HG03060 (cell line): ENCODE results near the gene C3orf62.

ENCODE experiments used
- ATAC-seq: cut with Tn5 transposase; IDR thresholded peaks from one replicate; pipeline ENCODE4 v1.9.1; 2021; ENCODE audit warnings: low read depth, moderate number of reproducible peaks; ENCODE audit not compliant: unreplicated experiment

The C3orf62 gene

DNA sequence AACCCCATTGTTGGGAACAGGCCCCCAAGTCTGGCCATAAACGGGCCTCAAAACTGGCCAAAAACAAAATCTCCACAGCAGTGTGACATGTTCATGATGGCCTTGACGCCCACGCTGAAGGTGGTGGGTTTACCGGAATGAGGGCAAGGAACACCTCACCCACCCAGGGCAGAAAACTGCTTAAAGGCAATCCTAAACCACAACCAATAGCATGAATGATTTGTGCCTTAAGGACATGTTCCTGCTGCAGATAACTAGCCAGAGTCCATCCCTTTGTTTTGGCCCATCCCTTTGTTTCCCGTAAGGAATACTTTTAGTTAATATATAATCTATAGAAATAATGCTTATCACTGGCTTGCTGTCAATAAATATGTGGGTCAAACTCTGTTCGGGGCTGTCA, 57.9 kb downstream of the C3orf62 start:
- ATAC-seq = no peak
